HL-60 (cell line): Measurements from ENCODE around the gene GSTP1.
A peak's percentile ranks its signal among the peaks of the same experiment; 100 is the strongest.
"Not testable (repeated sequence)": the region's sequence is repeated elsewhere in the genome, so short reads cannot be mapped to it uniquely, and the experiment has no call there.

Experiments
- DNase-seq, 2 experiments: peaks; one replicate each; pipeline ENCODE4 v3.0.0-alpha.2; 2010 to 2020; ENCODE audit warnings: low read depth in 1 of 2, low spot score in 1 of 2
- H3K27ac ChIP-seq: fragments of 250-450 bp; sonication (Bioruptor Pico); replicated peaks from 2 replicates; pipeline ENCODE4 v1.5.1; 2020; ENCODE audit warnings: mild to moderate bottlenecking, moderate library complexity
- H3K27me3 ChIP-seq: fragments of 250-450 bp; sonication (Bioruptor Pico); 2 replicates; pipeline ENCODE4 v1.5.1; 2021; ENCODE audit warnings: mild to moderate bottlenecking, moderate library complexity; ENCODE audit not compliant: insufficient read depth, poor library complexity, severe bottlenecking
- H3K4me3 ChIP-seq: replicated peaks from 2 replicates; pipeline ENCODE4 v1.5.1; 2011; ENCODE audit warnings: mild to moderate bottlenecking, control low read depth, low read length; ENCODE audit not compliant: insufficient read depth
- GABPA ChIP-seq: IDR thresholded peaks from 2 replicates; pipeline ENCODE4 v1.6.1; 2012; ENCODE audit warnings: low read depth
- POLR2AphosphoS5 ChIP-seq: IDR thresholded peaks from 2 replicates; pipeline ENCODE4 v1.6.1; 2012; ENCODE audit warnings: low read depth
- SPI1 ChIP-seq: IDR thresholded peaks from 2 replicates; pipeline ENCODE4 v1.6.1; 2012; ENCODE audit warnings: low read depth, mild to moderate bottlenecking, borderline replicate concordance
- TF ChIP-seq, protein P1 (sequence below): IDR thresholded peaks from one replicate; pipeline ENCODE4 v1.5.1; 2011; ENCODE audit warnings: low read length, control low read depth, inconsistent platforms; ENCODE audit not compliant: insufficient read depth
- TF ChIP-seq, protein P2 (sequence below): IDR thresholded peaks from 2 replicates; pipeline ENCODE4 v1.6.1; 2012; ENCODE audit warnings: low read depth; ENCODE audit not compliant: insufficient replicate concordance

The GSTP1 gene

DNA sequence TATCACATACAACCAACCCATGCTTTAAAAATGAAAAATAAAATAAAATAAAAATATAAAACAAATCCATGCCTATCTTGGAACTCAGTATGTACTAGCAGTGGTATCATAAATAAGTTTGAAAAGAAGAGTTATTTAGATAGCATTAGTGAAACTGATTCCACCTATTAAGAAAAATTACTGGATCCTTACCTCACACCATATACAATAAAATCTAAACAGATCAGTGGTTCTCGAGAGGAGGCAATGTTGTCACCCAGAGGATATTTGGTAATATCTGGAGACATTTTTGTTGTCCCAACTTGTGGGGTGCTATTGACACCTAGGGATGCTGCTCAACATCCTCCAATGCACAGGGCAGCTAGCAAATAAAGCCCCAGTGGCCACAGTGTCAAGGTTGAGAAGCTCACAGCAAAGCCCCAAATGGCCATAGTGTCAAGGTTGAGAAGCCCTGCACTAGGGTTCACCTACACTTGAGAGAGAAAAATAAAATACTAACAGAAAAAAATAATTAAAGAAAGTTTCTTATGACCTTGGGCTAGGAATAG lies 13.2 kb downstream of the GSTP1 start:
- no peak overlapping the region for H3K27ac ChIP-seq
- TF ChIP-seq, protein P1, sequence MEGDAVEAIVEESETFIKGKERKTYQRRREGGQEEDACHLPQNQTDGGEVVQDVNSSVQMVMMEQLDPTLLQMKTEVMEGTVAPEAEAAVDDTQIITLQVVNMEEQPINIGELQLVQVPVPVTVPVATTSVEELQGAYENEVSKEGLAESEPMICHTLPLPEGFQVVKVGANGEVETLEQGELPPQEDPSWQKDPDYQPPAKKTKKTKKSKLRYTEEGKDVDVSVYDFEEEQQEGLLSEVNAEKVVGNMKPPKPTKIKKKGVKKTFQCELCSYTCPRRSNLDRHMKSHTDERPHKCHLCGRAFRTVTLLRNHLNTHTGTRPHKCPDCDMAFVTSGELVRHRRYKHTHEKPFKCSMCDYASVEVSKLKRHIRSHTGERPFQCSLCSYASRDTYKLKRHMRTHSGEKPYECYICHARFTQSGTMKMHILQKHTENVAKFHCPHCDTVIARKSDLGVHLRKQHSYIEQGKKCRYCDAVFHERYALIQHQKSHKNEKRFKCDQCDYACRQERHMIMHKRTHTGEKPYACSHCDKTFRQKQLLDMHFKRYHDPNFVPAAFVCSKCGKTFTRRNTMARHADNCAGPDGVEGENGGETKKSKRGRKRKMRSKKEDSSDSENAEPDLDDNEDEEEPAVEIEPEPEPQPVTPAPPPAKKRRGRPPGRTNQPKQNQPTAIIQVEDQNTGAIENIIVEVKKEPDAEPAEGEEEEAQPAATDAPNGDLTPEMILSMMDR: no peak
- TF ChIP-seq POLR2AphosphoS5 (no peak), SPI1 (no peak), GABPA (no peak)
- TF ChIP-seq, protein P2, sequence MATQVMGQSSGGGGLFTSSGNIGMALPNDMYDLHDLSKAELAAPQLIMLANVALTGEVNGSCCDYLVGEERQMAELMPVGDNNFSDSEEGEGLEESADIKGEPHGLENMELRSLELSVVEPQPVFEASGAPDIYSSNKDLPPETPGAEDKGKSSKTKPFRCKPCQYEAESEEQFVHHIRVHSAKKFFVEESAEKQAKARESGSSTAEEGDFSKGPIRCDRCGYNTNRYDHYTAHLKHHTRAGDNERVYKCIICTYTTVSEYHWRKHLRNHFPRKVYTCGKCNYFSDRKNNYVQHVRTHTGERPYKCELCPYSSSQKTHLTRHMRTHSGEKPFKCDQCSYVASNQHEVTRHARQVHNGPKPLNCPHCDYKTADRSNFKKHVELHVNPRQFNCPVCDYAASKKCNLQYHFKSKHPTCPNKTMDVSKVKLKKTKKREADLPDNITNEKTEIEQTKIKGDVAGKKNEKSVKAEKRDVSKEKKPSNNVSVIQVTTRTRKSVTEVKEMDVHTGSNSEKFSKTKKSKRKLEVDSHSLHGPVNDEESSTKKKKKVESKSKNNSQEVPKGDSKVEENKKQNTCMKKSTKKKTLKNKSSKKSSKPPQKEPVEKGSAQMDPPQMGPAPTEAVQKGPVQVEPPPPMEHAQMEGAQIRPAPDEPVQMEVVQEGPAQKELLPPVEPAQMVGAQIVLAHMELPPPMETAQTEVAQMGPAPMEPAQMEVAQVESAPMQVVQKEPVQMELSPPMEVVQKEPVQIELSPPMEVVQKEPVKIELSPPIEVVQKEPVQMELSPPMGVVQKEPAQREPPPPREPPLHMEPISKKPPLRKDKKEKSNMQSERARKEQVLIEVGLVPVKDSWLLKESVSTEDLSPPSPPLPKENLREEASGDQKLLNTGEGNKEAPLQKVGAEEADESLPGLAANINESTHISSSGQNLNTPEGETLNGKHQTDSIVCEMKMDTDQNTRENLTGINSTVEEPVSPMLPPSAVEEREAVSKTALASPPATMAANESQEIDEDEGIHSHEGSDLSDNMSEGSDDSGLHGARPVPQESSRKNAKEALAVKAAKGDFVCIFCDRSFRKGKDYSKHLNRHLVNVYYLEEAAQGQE: no peak
- H3K4me3 ChIP-seq: no peak overlapping the region
- no peak for DNase-seq
- H3K27me3 ChIP-seq: no peaks in the 10 kb centered on the region

DNA sequence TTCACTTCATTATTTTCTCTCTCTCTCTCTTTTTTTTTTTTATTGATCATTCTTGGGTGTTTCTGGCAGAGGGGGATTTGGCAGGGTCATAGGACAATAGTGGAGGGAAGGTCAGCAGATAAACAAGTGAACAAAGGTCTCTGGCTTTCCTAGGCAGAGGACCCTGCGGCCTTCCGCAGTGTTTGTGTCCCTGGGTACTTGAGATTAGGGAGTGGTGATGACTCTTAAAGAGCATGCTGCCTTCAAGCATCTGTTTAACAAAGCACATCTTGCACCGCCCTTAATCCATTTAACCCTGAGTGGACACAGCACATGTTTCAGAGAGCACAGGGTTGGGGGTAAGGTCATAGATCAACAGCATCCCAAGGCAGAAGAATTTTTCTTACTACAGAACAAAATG lies 13.8 kb downstream of the GSTP1 start:
- not testable (repeated sequence) for H3K27ac ChIP-seq, H3K27me3 ChIP-seq, H3K4me3 ChIP-seq, DNase-seq

DNA sequence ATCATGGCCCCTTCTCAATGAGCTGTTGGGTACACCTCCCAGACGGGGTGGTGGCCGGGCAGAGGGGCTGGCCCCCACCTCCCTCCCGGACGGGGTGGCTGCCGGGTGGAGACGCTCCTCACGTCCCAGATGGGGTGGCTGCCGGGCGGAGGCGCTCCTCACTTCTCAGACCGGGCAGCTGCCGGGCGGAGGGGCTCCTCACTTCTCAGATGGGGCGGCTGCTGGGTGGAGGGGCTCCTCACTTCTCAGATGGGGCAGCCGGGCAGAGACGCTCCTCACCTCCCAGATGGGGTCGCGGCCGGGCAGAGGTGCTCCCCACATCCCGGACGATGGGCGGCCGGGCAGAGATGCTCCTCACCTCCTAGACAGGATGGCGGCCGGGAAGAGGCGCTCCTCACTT lies 14.4 kb downstream of the GSTP1 start:
- DNase-seq, H3K27ac ChIP-seq, H3K27me3 ChIP-seq, H3K4me3 ChIP-seq: not testable (repeated sequence)

DNA sequence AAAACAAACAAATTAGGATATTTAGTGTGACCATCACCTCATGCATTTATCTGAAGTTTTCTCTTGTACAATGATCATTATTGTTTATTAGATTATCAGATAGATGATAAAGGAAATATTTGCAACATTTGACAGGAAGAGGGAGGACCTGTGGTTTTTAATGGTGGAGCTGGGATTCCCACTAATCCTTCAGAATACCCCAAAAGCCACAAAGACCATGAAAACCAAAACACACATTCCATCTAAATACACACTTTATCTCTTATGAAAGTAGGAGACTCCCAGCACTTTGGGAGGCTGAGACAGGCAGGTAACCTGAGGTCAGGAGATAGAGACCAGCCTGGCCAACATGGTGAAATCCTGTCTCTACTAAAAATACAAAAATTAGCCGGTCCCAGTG lies 15.5 kb downstream of the GSTP1 start:
- no peak for TF ChIP-seq SPI1
- TF ChIP-seq, protein P2: no peak
- TF ChIP-seq, protein P1: no peak
- no peak for TF ChIP-seq POLR2AphosphoS5
- TF ChIP-seq GABPA: no peak
- DNase-seq: no peak
- Histone ChIP-seq H3K4me3 (no peak overlapping the region), H3K27ac (no peak overlapping the region), H3K27me3 (no peaks in the 10 kb centered on the region)

DNA sequence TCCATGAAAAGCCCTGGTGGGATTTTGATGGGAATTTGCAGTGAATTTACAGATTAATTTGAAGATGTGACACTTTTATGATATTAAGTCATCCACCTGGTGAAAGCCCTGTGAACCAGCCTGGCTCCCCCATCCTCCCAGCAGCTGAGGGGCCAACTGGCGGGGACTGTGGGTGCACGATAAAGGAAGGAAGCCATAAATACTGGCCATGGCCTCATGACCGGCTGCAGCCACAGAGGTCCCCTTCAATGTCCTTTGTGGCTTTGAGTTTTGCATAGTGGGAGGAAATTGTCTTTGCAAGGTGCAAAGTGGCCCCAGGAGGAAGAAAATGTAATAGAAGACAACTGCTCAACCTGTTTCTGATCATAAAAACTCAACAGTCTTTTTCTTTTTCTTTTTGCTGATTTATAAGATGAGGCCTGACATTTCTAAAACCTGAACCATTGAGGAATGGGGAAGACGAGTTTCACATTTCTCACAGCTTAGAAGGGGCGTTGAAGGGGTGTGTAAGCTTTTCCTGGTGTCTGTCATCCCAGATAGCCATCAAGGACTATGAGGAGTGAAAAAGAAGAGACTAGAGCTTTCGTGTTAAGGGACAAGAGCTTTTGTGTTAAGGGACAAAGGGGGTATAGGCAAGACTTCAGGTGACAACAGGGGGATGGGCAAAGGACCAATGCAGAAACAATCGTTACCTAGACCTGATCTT lies 16.9 kb downstream of the GSTP1 start:
- Histone ChIP-seq H3K27ac (peak overlapping the region; percentile 18), H3K27me3 (no peaks in the 10 kb centered on the region), H3K4me3 (no peak overlapping the region)
- DNase-seq: peak in 1 of 2 experiments; percentile 66
- TF ChIP-seq POLR2AphosphoS5 (peak; percentile 73), SPI1 (no peak)
- TF ChIP-seq, protein P2: no peak
